ENCODE measurements around the gene AOAH.

AOAH gene

DNA sequence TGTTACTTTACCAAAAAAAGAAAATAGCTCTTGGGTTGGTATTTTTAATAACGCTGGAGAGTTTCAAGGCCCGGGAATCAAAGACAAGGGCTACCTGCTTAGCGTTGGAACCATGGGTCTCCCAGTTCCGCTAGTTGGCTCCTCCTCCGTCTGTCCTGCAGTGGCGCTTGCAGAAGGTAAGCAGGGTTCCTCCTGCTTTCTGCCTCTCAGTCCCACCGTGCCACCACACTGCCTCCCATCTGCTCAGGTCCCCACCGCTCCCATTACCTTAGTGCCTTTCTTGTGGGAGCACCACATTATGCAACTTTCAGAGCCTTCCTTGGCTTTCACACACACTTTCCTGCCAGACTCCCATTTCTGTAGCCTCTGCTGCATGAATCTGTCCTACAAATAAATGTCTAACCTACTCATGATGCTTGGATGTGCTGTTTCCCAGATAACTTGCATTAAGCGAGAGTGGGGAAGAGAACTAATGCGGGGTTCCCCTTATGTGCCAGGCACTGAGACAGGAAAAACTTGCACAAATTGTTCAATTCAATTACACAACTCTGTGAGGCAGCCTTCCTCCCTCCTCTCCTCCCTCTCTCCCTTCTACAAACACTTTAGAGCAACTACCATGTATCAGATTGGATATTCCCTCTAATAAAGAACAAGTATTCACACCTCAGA, 124.5 kb downstream of the AOAH start:
- DNase-seq = no peak

DNA sequence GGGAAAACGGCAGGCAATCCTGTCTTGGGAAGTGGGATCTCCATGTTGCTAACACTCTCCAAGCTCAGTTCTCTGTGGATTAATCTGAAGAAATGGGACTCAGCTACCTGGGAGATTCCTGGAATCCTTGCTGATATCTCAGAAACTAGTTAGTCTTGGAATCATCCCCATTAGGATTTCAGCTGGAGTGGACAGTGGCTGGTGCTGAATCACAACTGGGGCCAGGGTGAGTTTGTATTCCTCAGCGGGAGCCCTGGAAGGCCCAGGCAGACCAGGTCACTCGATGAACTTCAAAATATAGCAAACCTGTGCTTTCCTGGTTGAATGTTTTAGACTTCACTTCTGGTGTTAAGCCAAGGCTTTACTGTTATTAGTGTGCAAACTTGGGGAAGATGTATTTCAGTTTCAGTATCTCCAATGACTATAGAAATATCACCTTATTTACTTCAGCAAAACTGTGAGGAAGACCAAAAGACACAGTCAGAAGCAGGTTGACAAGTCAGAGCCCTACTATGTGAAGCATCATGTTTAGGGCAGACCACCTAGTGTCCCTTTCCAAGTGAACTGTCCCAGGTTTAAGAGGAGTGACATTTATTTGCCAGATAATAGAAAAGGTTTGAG, 126.1 kb downstream of the AOAH start:
- DNase-seq = no peak

- DNase-seq = no peak
These were observed 127.1 kb downstream of the AOAH start for GRCh38 chr7:36597090-36597773.

DNA sequence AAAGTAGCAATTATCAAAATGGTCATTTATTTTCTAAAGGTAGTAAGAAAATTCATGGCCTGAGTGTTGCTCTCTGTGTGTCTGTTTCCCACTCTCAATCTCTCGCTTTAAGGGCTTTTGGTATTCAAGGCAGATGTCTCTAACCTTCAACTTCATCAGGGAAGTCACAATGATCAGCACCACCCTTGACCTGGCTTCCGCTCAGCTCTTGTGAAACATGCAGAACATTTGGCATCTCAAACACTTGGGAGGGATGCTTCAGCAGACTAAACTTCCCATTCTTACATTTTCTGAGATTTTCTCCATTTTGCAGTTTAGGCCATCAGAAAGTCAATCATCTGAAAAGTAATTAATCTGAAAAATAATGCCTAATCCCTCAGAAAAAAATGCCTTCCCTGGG, 129.8 kb downstream of the AOAH start:
- no peak for DNase-seq

- no peak for DNase-seq
These were observed 132.7 kb downstream of the AOAH start for GRCh38 chr7:36591636-36592035.

- DNase-seq = no peak
These were observed 134.9 kb downstream of the AOAH start for GRCh38 chr7:36589391-36589790.

DNA sequence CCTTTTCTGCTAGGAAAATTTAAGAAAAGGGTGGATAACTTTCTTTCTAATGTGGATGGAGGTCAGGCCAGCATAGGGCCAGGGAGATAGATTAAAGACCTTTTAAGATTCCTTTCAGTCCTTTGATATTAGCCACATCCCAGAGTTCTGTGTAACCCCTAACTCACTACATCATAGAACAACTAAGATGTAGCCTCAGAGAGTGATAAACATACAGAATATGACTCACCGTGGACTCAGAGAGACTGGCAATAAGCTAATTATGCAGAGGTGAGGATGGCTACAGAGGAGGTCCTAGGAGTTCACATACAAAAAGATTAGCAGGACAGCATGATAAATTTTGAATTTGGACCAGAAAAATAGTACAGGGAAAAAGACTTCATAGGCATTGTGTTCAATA, 141.0 kb downstream of the AOAH start:
- no peak for DNase-seq

DNA sequence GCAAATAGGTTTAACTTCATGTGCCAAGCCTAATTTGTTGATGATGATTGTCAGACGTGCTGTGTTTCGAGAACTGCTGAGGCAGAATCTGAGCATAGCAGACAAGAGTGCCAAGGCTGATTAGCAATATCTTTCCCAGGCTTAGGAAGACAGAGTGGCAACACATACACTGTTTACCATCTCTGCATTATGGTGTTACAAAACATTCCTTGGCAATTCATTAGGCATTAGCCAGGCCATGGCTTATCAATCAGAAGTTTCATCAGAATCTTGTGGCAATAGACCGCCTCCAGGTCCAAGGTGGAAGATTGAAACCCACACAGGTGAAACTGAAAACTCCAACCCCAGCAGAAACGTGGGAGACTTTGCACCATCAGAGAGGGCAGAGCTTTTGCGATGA, 148.5 kb downstream of the AOAH start:
- no peak for DNase-seq

- DNase-seq = no peak
These were observed 151.2 kb downstream of the AOAH start for GRCh38 chr7:36573066-36573465.

GRCh38 chr7:36571190-36571560, 153.1 kb downstream of the AOAH start:
- DNase-seq = no peak

- no peak for DNase-seq
These were observed 153.6 kb downstream of the AOAH start for GRCh38 chr7:36570528-36571189.

- DNase-seq = no peak
These were observed 155.8 kb downstream of the AOAH start for GRCh38 chr7:36568452-36568849.

DNA sequence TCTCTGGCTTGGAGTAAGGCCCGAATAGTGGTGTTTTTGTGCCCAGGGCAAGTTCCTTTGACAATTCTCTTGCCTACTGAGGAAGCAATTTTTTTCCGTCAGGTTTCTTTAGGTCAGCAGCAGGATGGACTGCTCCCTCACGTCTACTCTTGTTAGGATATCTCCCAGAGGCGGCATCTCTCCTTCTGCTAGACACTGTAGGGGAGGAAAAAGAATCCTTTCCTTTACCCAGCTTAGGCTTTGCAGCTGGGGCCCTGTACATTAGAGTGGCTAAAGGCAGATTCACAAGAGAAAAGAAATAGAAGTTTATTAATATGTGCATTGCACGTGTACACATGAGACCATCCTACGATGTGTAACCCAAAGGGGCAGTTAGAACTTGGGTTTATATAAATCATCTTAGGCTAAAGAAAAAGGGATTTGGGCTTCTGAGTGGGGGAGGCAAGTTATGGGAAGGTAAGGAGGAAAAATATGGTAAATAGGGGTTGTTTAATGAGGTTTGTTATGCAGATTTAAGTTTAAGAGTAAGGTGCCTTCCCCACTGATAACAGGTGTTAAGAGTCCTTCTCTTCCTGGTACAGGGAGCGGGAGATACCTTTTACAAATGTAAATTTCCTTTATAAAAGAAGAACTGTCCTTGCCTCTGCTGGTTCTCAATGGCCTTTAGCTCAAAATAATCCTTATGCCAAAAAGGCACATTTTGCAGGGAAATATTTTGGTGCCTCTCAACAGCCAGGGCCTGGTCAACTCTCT, 156.4 kb downstream of the AOAH start:
- DNase-seq = no peak

DNA sequence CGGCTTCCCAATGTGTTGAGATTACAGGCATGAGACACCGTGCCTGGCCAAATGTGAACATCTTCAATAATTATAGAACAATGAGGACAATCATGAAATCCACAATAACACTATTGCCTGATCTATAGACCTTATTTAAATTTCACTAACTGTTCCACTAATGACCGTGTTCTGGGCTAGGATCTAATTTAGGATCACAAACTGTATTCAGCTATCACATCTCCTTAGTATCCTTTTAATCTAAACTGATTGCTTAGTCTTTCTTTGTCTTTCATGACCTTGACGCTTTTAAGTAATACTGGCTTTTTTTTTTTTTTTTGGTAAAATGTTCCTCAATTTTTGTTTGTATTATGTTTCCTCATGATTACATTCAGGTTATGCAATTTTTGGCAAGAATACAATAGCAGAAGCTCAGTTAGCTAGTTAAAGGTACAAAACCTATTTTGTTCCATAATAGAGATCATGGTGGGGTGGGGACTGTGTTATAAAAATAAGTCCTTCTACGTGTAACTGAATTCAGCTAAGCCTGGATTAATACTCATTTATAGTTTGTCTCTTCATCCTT, 158.4 kb downstream of the AOAH start:
- no peak for DNase-seq

- no peak for DNase-seq
These were observed 159.8 kb downstream of the AOAH start for GRCh38 chr7:36564489-36564888.

DNA sequence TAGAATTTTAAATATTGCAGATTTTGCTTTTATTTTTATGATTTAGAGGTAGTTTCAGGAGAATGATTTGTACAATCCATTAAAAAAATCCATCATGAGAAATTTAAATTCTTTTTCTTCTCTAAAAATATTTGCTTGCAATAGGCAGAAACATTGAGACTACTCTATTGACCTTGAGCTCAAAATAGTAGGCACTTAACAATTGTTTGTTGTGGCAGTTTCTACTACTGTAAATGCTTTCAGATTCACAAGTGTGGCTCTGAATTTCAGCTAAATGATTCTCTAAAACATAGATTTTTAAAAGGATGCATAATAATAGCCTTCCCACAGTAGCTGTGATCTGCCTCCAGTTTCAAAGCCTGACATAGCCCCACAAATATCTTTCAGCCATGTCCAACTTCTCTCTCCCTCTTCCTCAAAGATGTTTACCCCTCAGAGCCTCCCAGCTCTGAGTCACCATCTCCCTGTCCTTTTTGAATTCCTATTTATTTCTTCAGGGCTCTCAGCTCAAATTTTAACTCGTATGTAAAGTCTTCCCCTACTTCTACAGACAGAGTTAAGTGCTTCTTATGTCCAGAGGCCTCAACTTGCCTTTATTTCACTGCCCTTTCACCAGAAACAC, 160.5 kb downstream of the AOAH start:
- DNase-seq = no peak

GRCh38 chr7:36562121-36562520, 162.2 kb downstream of the AOAH start:
- DNase-seq = no peak

GRCh38 chr7:36549029-36549428, 175.3 kb downstream of the AOAH start:
- no peak for DNase-seq

DNA sequence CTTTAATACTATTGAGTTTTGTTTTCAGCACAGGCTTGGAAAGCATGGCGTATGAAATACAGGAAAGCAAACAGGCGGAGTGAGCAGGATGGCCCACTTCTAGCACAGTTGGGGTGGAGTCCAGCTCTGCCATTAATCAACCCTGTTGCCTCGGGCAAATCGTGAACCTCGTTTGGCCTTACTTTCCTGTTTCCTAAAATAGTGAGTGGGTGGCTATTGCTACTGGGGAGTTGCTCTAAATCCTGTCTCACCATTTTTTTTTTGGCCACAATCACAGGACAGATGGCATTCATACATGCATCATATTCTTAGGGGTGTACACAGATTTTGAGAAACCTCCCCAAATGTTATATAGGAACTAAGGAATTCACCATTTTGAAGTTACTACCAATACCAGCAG, 176.9 kb downstream of the AOAH start:
- no peak for DNase-seq

DNA sequence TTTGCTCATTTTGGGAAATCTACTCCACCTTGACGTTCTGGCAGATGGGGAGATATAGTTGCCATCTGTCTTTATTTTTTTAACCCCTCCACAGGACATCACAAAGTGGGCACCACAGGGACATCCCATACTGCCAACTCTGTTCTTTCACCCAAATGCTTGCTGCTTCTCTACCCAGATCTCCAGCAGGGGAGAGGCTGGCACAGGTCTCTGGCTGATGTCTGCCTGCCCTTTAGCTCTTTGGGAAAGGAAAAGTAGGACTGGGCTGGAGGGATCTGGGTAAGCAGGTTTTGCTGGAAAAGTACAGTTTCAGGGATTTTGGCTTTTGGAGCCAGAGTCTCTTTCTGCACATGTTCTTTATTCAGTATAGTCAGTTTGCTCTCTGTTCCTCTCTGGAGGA, 178.0 kb downstream of the AOAH start:
- DNase-seq = no peak

DNA sequence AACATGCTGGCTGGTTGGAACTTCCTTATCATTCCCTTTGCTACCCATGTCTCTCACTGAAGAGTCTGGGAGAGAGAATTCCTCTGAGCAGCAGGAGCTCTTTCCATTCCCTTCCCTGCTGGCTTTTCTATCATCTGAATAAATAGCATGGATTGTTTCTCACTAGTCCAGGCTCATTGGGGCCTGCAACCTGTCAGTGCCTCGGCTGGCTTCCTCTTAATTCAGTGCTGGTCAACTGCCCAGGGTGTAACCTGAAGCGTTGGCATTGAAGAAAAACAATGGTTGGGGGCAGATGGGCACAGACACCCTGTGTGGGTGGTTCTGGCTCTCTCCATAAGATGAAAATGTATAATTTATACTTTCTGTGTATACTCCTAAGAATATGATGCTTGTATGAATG, 179.0 kb downstream of the AOAH start:
- DNase-seq = no peak

DNA sequence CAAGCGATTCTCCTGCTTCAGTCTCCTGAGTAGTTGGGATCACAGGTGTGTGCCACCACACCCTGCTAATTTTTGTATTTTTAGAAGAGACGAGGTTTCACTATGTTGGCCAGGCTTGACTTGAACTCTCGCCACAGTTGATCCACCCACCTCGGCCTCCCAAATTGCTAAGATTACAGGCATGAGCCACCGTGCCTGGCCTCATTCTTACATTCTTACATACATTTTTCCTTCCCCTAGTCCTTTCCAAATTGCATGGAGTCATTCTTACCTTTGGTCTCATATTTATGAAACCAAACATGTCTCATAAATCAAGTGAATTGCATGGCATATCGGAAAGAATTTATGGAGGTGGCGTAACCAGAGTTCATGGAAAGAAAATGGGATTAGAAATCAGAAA, 186.2 kb downstream of the AOAH start:
- no peak for DNase-seq
